Testis (tissue), 2 donors: ENCODE data around the gene IL1RAPL1.

Experiments used
- CTCF ChIP-seq, 3 experiments: fragments of 450-650 bp in 2 of 3; fragments of 200-600 bp in 1 of 3; sonication (generic) in 1 of 3; IDR thresholded peaks; one replicate each; pipeline ENCODE4 v1.5.1; 2016 to 2019; ENCODE audit warnings: antibody characterized with exemption in 3 of 3, mild to moderate bottlenecking in 2 of 3, moderate library complexity in 1 of 3
- POLR2A ChIP-seq: fragments of 450-650 bp; IDR thresholded peaks from one replicate; pipeline ENCODE4 v1.6.1; 2017; ENCODE audit warnings: antibody characterized with exemption, mild to moderate bottlenecking, moderate library complexity

- TF ChIP-seq CTCF (IDR thresholded peaks at IDR 0.05) (no peak), POLR2A (no peak)
Measured at GRCh38 chrX:28880136-28880535, 292.9 kb downstream of the IL1RAPL1 start.
